NCI-H128 (cell line): Measurements from ENCODE around the gene PPP1R16B.
"Not testable (repeated sequence)": the region's sequence is repeated elsewhere in the genome, so short reads cannot be mapped to it uniquely, and the experiment has no call there.

Experiments
- DNase-seq: peaks from one replicate; lab custom pipeline; 2025; ENCODE audit not compliant: unreplicated experiment; lab: John Stamatoyannopoulos, UW

The PPP1R16B gene

GRCh38 chr20:38843346-38843745, 37.8 kb downstream of the PPP1R16B start:
- no peak for DNase-seq

- DNase-seq = no peak
Observed at GRCh38 chr20:38844963-38845362, 39.5 kb downstream of the PPP1R16B start.

- no peak for DNase-seq
Observed at GRCh38 chr20:38847840-38848239, 42.3 kb downstream of the PPP1R16B start.

GRCh38 chr20:38853759-38854158, 48.3 kb downstream of the PPP1R16B start:
- no peak for DNase-seq

- DNase-seq = no peak
Observed at GRCh38 chr20:38854654-38855066, 49.2 kb downstream of the PPP1R16B start.

GRCh38 chr20:38855356-38855755, 49.9 kb downstream of the PPP1R16B start:
- no peak for DNase-seq

GRCh38 chr20:38856570-38856969, 51.1 kb downstream of the PPP1R16B start:
- no peak for DNase-seq

- DNase-seq = no peak
Observed at GRCh38 chr20:38857703-38858102, 52.2 kb downstream of the PPP1R16B start.

- DNase-seq = no peak
Observed at GRCh38 chr20:38859070-38859690, 53.7 kb downstream of the PPP1R16B start.

GRCh38 chr20:38859857-38860256, 54.4 kb downstream of the PPP1R16B start:
- not testable (repeated sequence) for DNase-seq

GRCh38 chr20:38861071-38861401, 55.5 kb downstream of the PPP1R16B start:
- DNase-seq = no peak

GRCh38 chr20:38862226-38862625, 56.7 kb downstream of the PPP1R16B start:
- no peak for DNase-seq

GRCh38 chr20:38863024-38863851, 57.7 kb downstream of the PPP1R16B start:
- DNase-seq = no peak

- no peak for DNase-seq
Observed at GRCh38 chr20:38864662-38865061, 59.2 kb downstream of the PPP1R16B start.

- DNase-seq = no peak
Observed at GRCh38 chr20:38866265-38867061, 61.0 kb downstream of the PPP1R16B start.

GRCh38 chr20:38867062-38867359, 61.5 kb downstream of the PPP1R16B start:
- no peak for DNase-seq

- no peak for DNase-seq
Observed at GRCh38 chr20:38870733-38871559, 65.4 kb downstream of the PPP1R16B start.

- DNase-seq = no peak
Observed at GRCh38 chr20:38871560-38871953, 66.1 kb downstream of the PPP1R16B start.

GRCh38 chr20:38872036-38872435, 66.5 kb downstream of the PPP1R16B start:
- DNase-seq = no peak

GRCh38 chr20:38872491-38873049, 67.1 kb downstream of the PPP1R16B start:
- no peak for DNase-seq

GRCh38 chr20:38873050-38873581, 67.6 kb downstream of the PPP1R16B start:
- no peak for DNase-seq
